HUES48 (cell line): ENCODE data around the gene CASP9.
"Not testable (repeated sequence)": the region's sequence is repeated elsewhere in the genome, so short reads cannot be mapped to it uniquely, and the experiment has no call there.

Experiments
- H3K27ac ChIP-seq: one replicate; pipeline ENCODE4 v1.7.0; 2013; ENCODE audit warnings: low read depth, low read length, inconsistent platforms
- H3K27me3 ChIP-seq: 2 replicates; pipeline ENCODE4 v1.6.1; 2013; ENCODE audit warnings: mild to moderate bottlenecking, low read length; ENCODE audit not compliant: control insufficient read depth, insufficient read depth
- H3K36me3 ChIP-seq: 2 replicates; pipeline ENCODE4 v1.6.1; 2013; ENCODE audit warnings: low read length; ENCODE audit not compliant: control insufficient read depth, insufficient read depth
- H3K4me1 ChIP-seq: 2 replicates; pipeline ENCODE4 v1.6.1; 2013; ENCODE audit warnings: mild to moderate bottlenecking, low read length; ENCODE audit not compliant: control insufficient read depth, insufficient read depth
- H3K4me3 ChIP-seq: 2 replicates; pipeline ENCODE4 v1.5.1; 2013; ENCODE audit warnings: mild to moderate bottlenecking, low read depth, low read length
- H3K9ac ChIP-seq: 2 replicates; pipeline ENCODE4 v1.6.1; 2013; ENCODE audit warnings: mild to moderate bottlenecking, low read depth, low read length, moderate library complexity
- H3K9me3 ChIP-seq: 2 replicates; pipeline ENCODE4 v1.6.1; 2013; ENCODE audit warnings: low read length; ENCODE audit not compliant: control insufficient read depth, insufficient read depth

The CASP9 gene

GRCh38 chr1:15525050-15526020, 1.3 kb upstream of the CASP9 start:
- peaks cover 7% of the 10 kb centered on the region; the same call in 1 of the 2 replicates for H3K36me3 ChIP-seq
- H3K9ac ChIP-seq: no peak overlapping the region; the same call in 1 of the 2 replicates
- H3K27me3 ChIP-seq: no peaks in the 10 kb centered on the region
- H3K4me3 ChIP-seq: peak overlapping the region; percentile 85
- peak overlapping the region; percentile 61 for H3K27ac ChIP-seq
- H3K4me1 ChIP-seq: peaks cover 18% of the 10 kb centered on the region
- no peaks in the 10 kb centered on the region for H3K9me3 ChIP-seq

- Histone ChIP-seq H3K36me3 (peaks cover 4% of the 10 kb centered on the region; the same call in 1 of the 2 replicates), H3K9me3 (no peaks in the 10 kb centered on the region), H3K27me3 (no peaks in the 10 kb centered on the region), H3K9ac (peak overlapping the region; percentile 94), H3K27ac (peak overlapping the region; percentile 98), H3K4me3 (peak overlapping the region; percentile 90), H3K4me1 (peaks cover 18% of the 10 kb centered on the region)
Observed at GRCh38 chr1:15524283-15525049, 451 bp upstream of the CASP9 start.

- H3K9ac ChIP-seq: peak overlapping the region; percentile 41
- 0 out of 2 replicates have a peak, but pooled peaks cover 2% of the 10 kb centered on the region for H3K36me3 ChIP-seq
- H3K27me3 ChIP-seq: no peaks in the 10 kb centered on the region
- peaks cover 18% of the 10 kb centered on the region for H3K4me1 ChIP-seq
- H3K9me3 ChIP-seq: no peaks in the 10 kb centered on the region
- peak overlapping the region; percentile 84 for H3K27ac ChIP-seq
- H3K4me3 ChIP-seq: peak overlapping the region; percentile 73
Observed at GRCh38 chr1:15523104-15524020, 653 bp downstream of the CASP9 start.

- Histone ChIP-seq H3K4me3 (no peak overlapping the region), H3K27ac (no peak overlapping the region), H3K27me3 (no peaks in the 10 kb centered on the region), H3K4me1 (peaks cover 15% of the 10 kb centered on the region), H3K9me3 (no peaks in the 10 kb centered on the region), H3K36me3 (peaks cover 9% of the 10 kb centered on the region), H3K9ac (no peak overlapping the region)
Observed at GRCh38 chr1:15522551-15522950, 1.5 kb downstream of the CASP9 start.

GRCh38 chr1:15521206-15521906, 2.7 kb downstream of the CASP9 start:
- H3K27me3 ChIP-seq, H3K9me3 ChIP-seq, H3K9ac ChIP-seq, H3K27ac ChIP-seq, H3K4me3 ChIP-seq: not testable (repeated sequence)
- peaks cover 12% of the 10 kb centered on the region for H3K4me1 ChIP-seq
- H3K36me3 ChIP-seq: peaks cover 21% of the 10 kb centered on the region

- Histone ChIP-seq H3K9ac (no peak overlapping the region), H3K4me3 (no peak overlapping the region), H3K4me1 (peaks cover 6% of the 10 kb centered on the region), H3K27me3 (no peaks in the 10 kb centered on the region), H3K36me3 (peaks cover 28% of the 10 kb centered on the region), H3K27ac (no peak overlapping the region), H3K9me3 (no peaks in the 10 kb centered on the region)
Observed at GRCh38 chr1:15519625-15520024, 4.4 kb downstream of the CASP9 start.

- no peaks in the 10 kb centered on the region for H3K4me1 ChIP-seq
- peaks cover 48% of the 10 kb centered on the region for H3K36me3 ChIP-seq
- no peak overlapping the region for H3K4me3 ChIP-seq
- H3K27ac ChIP-seq: no peak overlapping the region
- H3K27me3 ChIP-seq: no peaks in the 10 kb centered on the region
- H3K9ac ChIP-seq: no peak overlapping the region
- H3K9me3 ChIP-seq: no peaks in the 10 kb centered on the region
Observed at GRCh38 chr1:15515022-15515663, 8.9 kb downstream of the CASP9 start.

GRCh38 chr1:15514557-15514956, 9.5 kb downstream of the CASP9 start:
- H3K36me3 ChIP-seq: peaks cover 48% of the 10 kb centered on the region
- not testable (repeated sequence) for H3K27ac ChIP-seq, H3K9me3 ChIP-seq, H3K4me3 ChIP-seq, H3K27me3 ChIP-seq, H3K9ac ChIP-seq, H3K4me1 ChIP-seq

- H3K9ac ChIP-seq: no peak overlapping the region
- H3K4me3 ChIP-seq: no peak overlapping the region
- H3K27me3 ChIP-seq: no peaks in the 10 kb centered on the region
- H3K4me1 ChIP-seq: peaks cover 6% of the 10 kb centered on the region
- H3K36me3 ChIP-seq: peaks cover 48% of the 10 kb centered on the region
- H3K9me3 ChIP-seq: no peaks in the 10 kb centered on the region
- no peak overlapping the region for H3K27ac ChIP-seq
Observed at GRCh38 chr1:15513919-15514318, 10.1 kb downstream of the CASP9 start.
